Parathyroid adenoma (tissue), 2 donors: ENCODE data around the gene PLAAT2.
"Not testable (repeated sequence)": the region's sequence is repeated elsewhere in the genome, so short reads cannot be mapped to it uniquely, and the experiment has no call there.

ENCODE experiments used
- H2AFZ ChIP-seq: fragments of 300-600 bp; sonication (generic); one replicate; pipeline ENCODE4 v1.7.0; 2017; ENCODE audit warnings: antibody characterized with exemption, mild to moderate bottlenecking
- H3K27ac ChIP-seq: fragments of 300-600 bp; sonication (generic); one replicate; pipeline ENCODE4 v1.7.0; 2017
- H3K27me3 ChIP-seq: fragments of 300-600 bp; sonication (generic); one replicate; pipeline ENCODE4 v1.7.0; 2017; ENCODE audit warnings: low read length; ENCODE audit not compliant: control insufficient read depth, insufficient read depth
- H3K36me3 ChIP-seq: fragments of 300-600 bp; sonication (generic); one replicate; pipeline ENCODE4 v1.7.0; 2017; ENCODE audit warnings: low read length; ENCODE audit not compliant: control insufficient read depth, insufficient read depth
- H3K4me1 ChIP-seq: fragments of 300-600 bp; sonication (generic); one replicate; pipeline ENCODE4 v1.7.0; 2017; ENCODE audit warnings: control low read depth
- H3K4me2 ChIP-seq: fragments of 300-600 bp; sonication (generic); one replicate; pipeline ENCODE4 v1.7.0; 2017; ENCODE audit warnings: low read length
- H3K4me3 ChIP-seq: fragments of 300-600 bp; sonication (generic); one replicate; pipeline ENCODE4 v1.7.0; 2017; ENCODE audit warnings: low read depth, low read length
- H3K79me2 ChIP-seq: fragments of 300-600 bp; sonication (generic); one replicate; pipeline ENCODE4 v1.7.0; 2017; ENCODE audit warnings: control low read depth
- H3K9ac ChIP-seq: fragments of 300-600 bp; sonication (generic); one replicate; pipeline ENCODE4 v1.7.0; 2017; ENCODE audit warnings: mild to moderate bottlenecking
- H3K9me3 ChIP-seq: fragments of 300-600 bp; sonication (generic); one replicate; pipeline ENCODE4 v1.7.0; 2017; ENCODE audit warnings: low read length; ENCODE audit not compliant: control insufficient read depth
- CTCF ChIP-seq: fragments of 300-600 bp; sonication (generic); IDR thresholded peaks from one replicate; pipeline ENCODE4 v1.7.0; 2017; ENCODE audit warnings: antibody characterized with exemption, mild to moderate bottlenecking
- donor health status: primary hyperparathyroidism.

Gene PLAAT2

GRCh38 chr11:63609971-63610580 lies 46.9 kb upstream of the PLAAT2 start:
- Histone ChIP-seq H3K27ac (no peak overlapping the region), H3K36me3 (no peaks in the 10 kb centered on the region), H2AFZ (no peak overlapping the region), H3K9ac (no peak overlapping the region), H3K27me3 (no peaks in the 10 kb centered on the region), H3K79me2 (no peaks in the 10 kb centered on the region), H3K9me3 (no peaks in the 10 kb centered on the region), H3K4me3 (no peak overlapping the region), H3K4me1 (no peaks in the 10 kb centered on the region), H3K4me2 (no peak overlapping the region)
- TF ChIP-seq CTCF, result no peak

GRCh38 chr11:63609536-63609935 lies 46.4 kb upstream of the PLAAT2 start:
- no peaks in the 10 kb centered on the region for H3K36me3 ChIP-seq
- no peak for TF ChIP-seq CTCF
- H3K9ac ChIP-seq, result no peak overlapping the region
- H3K9me3 ChIP-seq, result no peaks in the 10 kb centered on the region
- H3K4me3 ChIP-seq, result no peak overlapping the region
- no peak overlapping the region for H3K4me2 ChIP-seq
- H3K27ac ChIP-seq, result no peak overlapping the region
- no peaks in the 10 kb centered on the region for H3K79me2 ChIP-seq
- no peak overlapping the region for H2AFZ ChIP-seq
- no peaks in the 10 kb centered on the region for H3K4me1 ChIP-seq
- no peaks in the 10 kb centered on the region for H3K27me3 ChIP-seq

GRCh38 chr11:63608353-63609345 lies 45.5 kb upstream of the PLAAT2 start:
- Histone ChIP-seq H3K4me3 (no peak overlapping the region), H2AFZ (no peak overlapping the region), H3K79me2 (no peaks in the 10 kb centered on the region), H3K27ac (no peak overlapping the region), H3K9ac (no peak overlapping the region), H3K27me3 (no peaks in the 10 kb centered on the region), H3K36me3 (no peaks in the 10 kb centered on the region), H3K9me3 (no peaks in the 10 kb centered on the region), H3K4me1 (no peaks in the 10 kb centered on the region), H3K4me2 (no peak overlapping the region)
- no peak for TF ChIP-seq CTCF

GRCh38 chr11:63603180-63603518 lies 40.0 kb upstream of the PLAAT2 start:
- Histone ChIP-seq H3K4me2 (no peak overlapping the region), H3K27ac (no peak overlapping the region), H3K27me3 (no peaks in the 10 kb centered on the region), H3K4me3 (no peak overlapping the region), H3K9me3 (no peaks in the 10 kb centered on the region), H3K9ac (no peak overlapping the region), H3K36me3 (no peaks in the 10 kb centered on the region), H2AFZ (no peak overlapping the region), H3K79me2 (no peaks in the 10 kb centered on the region), H3K4me1 (no peaks in the 10 kb centered on the region)
- no peak for TF ChIP-seq CTCF

- H3K4me2 ChIP-seq, H3K27ac ChIP-seq, H3K9ac ChIP-seq, H3K4me1 ChIP-seq, H3K36me3 ChIP-seq, H3K27me3 ChIP-seq, H3K9me3 ChIP-seq, H2AFZ ChIP-seq, H3K79me2 ChIP-seq, H3K4me3 ChIP-seq: not testable (repeated sequence)
Measured at GRCh38 chr11:63602290-63603179, 39.4 kb upstream of the PLAAT2 start.
